PC-9 (cell line): ENCODE measurements around the gene RND3. TPM values are rescaled to one million over a fixed set of nuclear protein-coding genes. Genes with fewer than 3 reads are reported as not detected.
A peak's percentile ranks its signal among the peaks of the same experiment; 100 is the strongest.

Experiments
- BruUV-seq: library from RNA; stranded (reverse); fragments of 400-500 nt; replicated peaks from 2 replicates; lab custom pipeline; 2021; lab: Mats Ljungman, UMichigan
- CTCF ChIA-PET: fragments of 300-600 bp; sonication (Branson Sonifier 250); formaldehyde crosslinking; loops from one replicate; lab custom pipeline; 2022; ENCODE audit warnings: antibody characterized with exemption; lab: Charles Lee
- POLR2A ChIA-PET: fragments of 300-600 bp; sonication (Branson Sonifier 250); formaldehyde crosslinking; loops from one replicate; lab custom pipeline; 2022; ENCODE audit warnings: antibody characterized with exemption; ENCODE audit not compliant: unreplicated experiment; lab: Charles Lee
- DNase-seq, 2 experiments: peaks; one replicate each; pipeline versions ENCODE4 v3.0.0 to v3.0.0-alpha.2; 2015 to 2022; ENCODE audit warnings: mixed read lengths in 1 of 2
- H2AFZ ChIP-seq: fragments of 200-600 bp; sonication (generic); 2 replicates; pipeline ENCODE4 v1.8.1; 2017; ENCODE audit warnings: antibody characterized with exemption
- H3F3A ChIP-seq: fragments of 200-600 bp; sonication (generic); 2 replicates; pipeline ENCODE4 v1.8.1; 2017; ENCODE audit warnings: antibody characterized with exemption, mild to moderate bottlenecking, low read depth; ENCODE audit not compliant: insufficient read depth
- H3K27ac ChIP-seq: fragments of 200-600 bp; sonication (generic); 2 replicates; pipeline ENCODE4 v1.6.1; 2016; ENCODE audit warnings: mixed run types
- H3K27me3 ChIP-seq: fragments of 200-600 bp; sonication (generic); 2 replicates; pipeline ENCODE4 v1.6.1; 2016; ENCODE audit warnings: low read depth, mixed run types; ENCODE audit not compliant: insufficient read depth
- H3K36me3 ChIP-seq: fragments of 200-600 bp; sonication (generic); 2 replicates; pipeline ENCODE4 v1.6.1; 2016; ENCODE audit warnings: low read depth, mixed run types
- H3K4me1 ChIP-seq: fragments of 200-600 bp; sonication (generic); replicated peaks from 2 replicates; pipeline ENCODE4 v1.6.1; 2016; ENCODE audit warnings: mixed run types; ENCODE audit not compliant: insufficient read depth
- H3K4me2 ChIP-seq: fragments of 200-600 bp; sonication (generic); 2 replicates; pipeline ENCODE4 v1.6.1; 2017; ENCODE audit warnings: mixed run types
- H3K4me3 ChIP-seq: fragments of 200-600 bp; sonication (generic); 2 replicates; pipeline ENCODE4 v1.6.1; 2016; ENCODE audit warnings: mixed run types
- H3K79me2 ChIP-seq: fragments of 200-600 bp; sonication (generic); 2 replicates; pipeline ENCODE4 v1.6.1; 2017; ENCODE audit warnings: low read depth, mixed run types
- H3K9me2 ChIP-seq: fragments of 200-600 bp; sonication (generic); 2 replicates; pipeline ENCODE4 v1.8.1; 2017; ENCODE audit warnings: mild to moderate bottlenecking; ENCODE audit not compliant: insufficient read depth
- H3K9me3 ChIP-seq: fragments of 200-600 bp; sonication (generic); 2 replicates; pipeline ENCODE4 v1.8.1; 2016; ENCODE audit warnings: low read depth; ENCODE audit not compliant: insufficient read depth
- H4K20me1 ChIP-seq: fragments of 200-600 bp; sonication (generic); 2 replicates; pipeline ENCODE4 v1.8.1; 2017; ENCODE audit not compliant: insufficient read depth
- CTCF ChIP-seq: fragments of 200-600 bp; sonication (generic); conservative IDR thresholded peaks from 2 replicates; pipeline ENCODE4 v1.6.1; 2017; ENCODE audit warnings: mixed run types, antibody characterized with exemption, mild to moderate bottlenecking, moderate library complexity
- EZH2 ChIP-seq: fragments of 200-600 bp; sonication (generic); IDR thresholded peaks from 2 replicates; pipeline ENCODE4 v1.8.0; 2017; ENCODE audit warnings: antibody characterized with exemption, low read depth
- intact Hi-C: fragments of 100-400 bp; cut with micrococcal nuclease; formaldehyde crosslinking; loops from one replicate; pipeline ENCODE4 v1.10.0; 2022; ENCODE audit not compliant: unreplicated experiment
- total RNA-seq: library from RNA; stranded (reverse); gene quantifications from 2 replicates; pipeline ENCODE4 v1.2.3, GENCODE V29; 2021

Gene RND3
- total RNA-seq, 1 experiment from 2014 or later: 72.9 TPM

DNA sequence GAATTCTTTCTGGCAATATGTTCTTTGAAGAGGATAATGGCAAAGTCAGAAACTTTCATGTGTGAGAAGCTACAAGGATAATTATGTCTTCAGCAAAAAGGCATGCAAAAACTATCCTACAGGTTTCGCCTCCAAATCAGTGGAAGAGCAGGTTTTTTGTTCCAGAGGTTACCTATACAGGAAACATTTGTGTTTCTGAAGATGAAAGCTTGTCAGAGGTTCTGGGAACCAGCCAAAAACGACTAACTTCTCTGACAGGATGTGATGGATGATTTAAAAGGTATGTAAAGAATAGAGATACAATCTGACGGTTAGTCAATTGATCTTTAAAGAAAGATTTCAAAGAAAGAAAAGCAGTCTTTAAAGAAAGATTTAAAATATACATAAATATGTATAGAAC is 37.6 kb downstream of the RND3 start:
- DNase-seq: peak; percentile 52 to 93
- no peaks in the 10 kb centered on the region for H4K20me1 ChIP-seq
- ChIA-PET CTCF (no interaction called here), POLR2A (interaction anchor here (0.6 to 0.7 kb wide), 3 partner anchors 29 to 178 kb away, joined by 4 to 8 read pairs (median 6); no protein-coding TSS in a partner anchor)
- H3F3A ChIP-seq: peaks cover 5% of the 10 kb centered on the region; the same call in 1 of the 2 replicates
- H3K4me2 ChIP-seq: peak overlapping the region; percentile 50
- peaks cover 22% of the 10 kb centered on the region for H3K4me1 ChIP-seq
- no peaks in the 10 kb centered on the region for H3K36me3 ChIP-seq
- H3K27me3 ChIP-seq: no peaks in the 10 kb centered on the region
- H3K27ac ChIP-seq: peak overlapping the region; percentile 87
- H3K9me3 ChIP-seq: no peaks in the 10 kb centered on the region
- BruUV-seq: no TSS peak
- TF ChIP-seq CTCF (no peak), EZH2 (no peak)
- intact Hi-C loops: loop anchor here (1.0 to 2.0 kb wide), 2 partner anchors 283 to 456 kb away; no protein-coding TSS in a partner anchor
- no peak overlapping the region for H2AFZ ChIP-seq
- H3K4me3 ChIP-seq: no peak overlapping the region
- no peaks in the 10 kb centered on the region for H3K79me2 ChIP-seq
- H3K9me2 ChIP-seq: no peaks in the 10 kb centered on the region

GRCh38 chr2:150445398-150445797 is 42.1 kb downstream of the RND3 start:
- no peak for TF ChIP-seq EZH2
- TF ChIP-seq CTCF: no peak
- CTCF ChIA-PET: no interaction called here
- intact Hi-C loops: no loop called here
- Histone ChIP-seq H3K79me2 (no peaks in the 10 kb centered on the region), H3K27ac (no peak overlapping the region), H3K27me3 (no peaks in the 10 kb centered on the region), H4K20me1 (no peaks in the 10 kb centered on the region), H3K9me3 (no peaks in the 10 kb centered on the region), H3K4me3 (no peak overlapping the region), H3K4me1 (peaks cover 15% of the 10 kb centered on the region), H3K36me3 (no peaks in the 10 kb centered on the region), H3F3A (peaks cover 5% of the 10 kb centered on the region; the same call in 1 of the 2 replicates), H2AFZ (no peak overlapping the region), H3K9me2 (no peaks in the 10 kb centered on the region), H3K4me2 (no peak overlapping the region)
- DNase-seq: no peak
- BruUV-seq: no TSS peak
- POLR2A ChIA-PET: no interaction called here

DNA sequence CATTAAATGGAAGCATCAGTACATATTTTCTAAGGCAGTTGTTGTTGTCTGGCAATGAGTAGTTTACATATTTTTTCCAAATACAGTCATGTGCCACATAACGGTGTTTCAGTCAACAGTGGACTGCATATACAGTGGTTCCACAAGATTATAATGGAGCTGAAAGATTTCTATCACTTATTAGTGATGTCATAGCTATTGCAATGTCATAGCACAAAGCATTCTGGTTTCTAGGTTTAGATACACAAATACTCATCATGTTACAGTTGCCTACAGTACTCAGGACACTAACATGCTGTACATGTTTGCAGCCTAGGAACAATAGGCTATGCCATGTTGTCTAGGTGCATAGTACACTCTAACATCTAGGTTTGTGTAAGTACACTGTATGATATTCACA is 45.0 kb downstream of the RND3 start:
- H3K4me3 ChIP-seq: no peak overlapping the region
- H3K4me1 ChIP-seq: no peaks in the 10 kb centered on the region
- no peak overlapping the region for H3K4me2 ChIP-seq
- no peak for TF ChIP-seq EZH2
- no peak for TF ChIP-seq CTCF
- no peaks in the 10 kb centered on the region for H3K36me3 ChIP-seq
- H4K20me1 ChIP-seq: no peaks in the 10 kb centered on the region
- no peak overlapping the region for H2AFZ ChIP-seq
- H3K9me3 ChIP-seq: no peaks in the 10 kb centered on the region
- no peaks in the 10 kb centered on the region for H3K9me2 ChIP-seq
- intact Hi-C loops: no loop called here
- H3K79me2 ChIP-seq: no peaks in the 10 kb centered on the region
- CTCF ChIA-PET: no interaction called here
- H3F3A ChIP-seq: no peaks in the 10 kb centered on the region
- POLR2A ChIA-PET: no interaction called here
- no peak overlapping the region for H3K27ac ChIP-seq
- no peak for DNase-seq
- no peaks in the 10 kb centered on the region for H3K27me3 ChIP-seq
- BruUV-seq: no TSS peak
